SK-N-SH (cell line): ENCODE measurements around the gene FMNL2. TPM values are rescaled to one million over a fixed set of nuclear protein-coding genes. Genes with fewer than 3 reads are reported as not detected.

Source experiments
- CTCF ChIA-PET: fragments of 300-600, 350-600 bp; formaldehyde crosslinking; extraction: SDS; loops from one replicate; lab custom pipeline; 2021; lab: Yijun Ruan, JAX
- POLR2A ChIA-PET: fragments of 350-600 bp; sonication (Branson Sonifier 250); formaldehyde crosslinking; extraction: SDS; loops from one replicate; lab custom pipeline; 2020; ENCODE audit warnings: antibody characterized with exemption, inconsistent platforms; lab: Yijun Ruan, JAX
- DNase-seq: peaks from one replicate; pipeline ENCODE4 v3.0.0; 2012
- H2AFZ ChIP-seq: fragments of 200-600 bp; sonication (generic); 2 replicates; pipeline ENCODE4 v1.8.1; 2016; ENCODE audit warnings: antibody characterized with exemption, mild to moderate bottlenecking, low read depth
- H3F3A ChIP-seq: fragments of 200-600 bp; sonication (generic); replicated peaks from 2 replicates; pipeline ENCODE3; 2016; ENCODE audit warnings: antibody characterized with exemption, mild to moderate bottlenecking; ENCODE audit not compliant: insufficient read depth
- H3K27ac ChIP-seq, 2 experiments: fragments of 200-500 bp in 1 of 2; fragments of 200-600 bp in 1 of 2; sonication (Bioruptor generic) in 1 of 2; sonication (generic), shearing (Covaris generic) in 1 of 2; 2 replicates each; pipeline versions ENCODE4 v1.5.1 to v1.6.1; 2014 to 2016; ENCODE audit warnings: low read depth in 2 of 2, inconsistent platforms in 1 of 2, low read length in 1 of 2, mild to moderate bottlenecking in 1 of 2, mixed read lengths in 1 of 2
- H3K27me3 ChIP-seq: fragments of 200-600 bp; sonication (generic), shearing (Covaris generic); 2 replicates; pipeline ENCODE4 v1.6.1; 2016; ENCODE audit warnings: mixed run types; ENCODE audit not compliant: insufficient read depth
- H3K36me3 ChIP-seq, 2 experiments: fragments of 200-500 bp in 1 of 2; fragments of 200-600 bp in 1 of 2; sonication (Bioruptor generic) in 1 of 2; sonication (generic) in 1 of 2; replicated peaks in 1 of 2; 2 replicates each; pipeline versions ENCODE3 to v1.5.1; 2014 to 2016; ENCODE audit warnings: low read length in 1 of 2, mild to moderate bottlenecking in 1 of 2; ENCODE audit not compliant: insufficient read depth in 2 of 2, control insufficient read depth in 1 of 2
- H3K4me1 ChIP-seq, 2 experiments: fragments of 200-500 bp in 1 of 2; fragments of 200-600 bp in 1 of 2; sonication (Bioruptor generic) in 1 of 2; sonication (generic), shearing (Covaris generic) in 1 of 2; 2 replicates each; pipeline versions ENCODE4 v1.5.1 to v1.6.1; 2014 to 2016; ENCODE audit warnings: low read depth in 1 of 2, low read length in 1 of 2, mixed run types in 1 of 2; ENCODE audit not compliant: insufficient read depth in 2 of 2, control insufficient read depth in 1 of 2
- H3K4me2 ChIP-seq: fragments of 200-600 bp; sonication (generic), shearing (Covaris generic); 2 replicates; pipeline ENCODE4 v1.6.1; 2017; ENCODE audit warnings: mixed run types
- H3K4me3 ChIP-seq, 2 experiments: fragments of 200-500 bp in 1 of 2; fragments of 200-600 bp in 1 of 2; sonication (Bioruptor generic) in 1 of 2; sonication (generic), shearing (Covaris generic) in 1 of 2; 2 replicates each; pipeline versions ENCODE4 v1.5.1 to v1.8.1; 2014 to 2016; ENCODE audit warnings: low read depth in 2 of 2, inconsistent platforms in 1 of 2, low read length in 1 of 2, mild to moderate bottlenecking in 1 of 2, mixed read lengths in 1 of 2, moderate library complexity in 1 of 2
- H3K79me2 ChIP-seq: fragments of 200-600 bp; sonication (generic); 2 replicates; pipeline ENCODE4 v1.8.1; 2017; ENCODE audit warnings: mild to moderate bottlenecking; ENCODE audit not compliant: insufficient read depth
- H3K9ac ChIP-seq: fragments of 200-600 bp; sonication (generic); 2 replicates; pipeline ENCODE4 v1.6.1; 2017; ENCODE audit warnings: mixed run types
- H3K9me2 ChIP-seq: fragments of 200-600 bp; sonication (generic); 2 replicates; pipeline ENCODE4 v1.6.1; 2017; ENCODE audit warnings: mixed run types
- H3K9me3 ChIP-seq: fragments of 200-600 bp; sonication (generic); 2 replicates; pipeline ENCODE4 v1.6.1; 2017; ENCODE audit warnings: mixed run types, mild to moderate bottlenecking, moderate library complexity
- H4K20me1 ChIP-seq: fragments of 200-600 bp; sonication (generic); 2 replicates; pipeline ENCODE4 v1.6.1; 2017; ENCODE audit warnings: mild to moderate bottlenecking, mixed run types; ENCODE audit not compliant: insufficient read depth
- ELF1 ChIP-seq: IDR thresholded peaks from 2 replicates; pipeline ENCODE4 v1.4.0; 2012
- EP300 ChIP-seq, 2 experiments: IDR thresholded peaks; 2 replicates each; pipeline versions ENCODE4 v1.4.0 to v1.6.1; 2012; ENCODE audit warnings: borderline replicate concordance in 1 of 2, low read depth in 1 of 2, low read length in 1 of 2
- EZH2phosphoT487 ChIP-seq: fragments of 200-600 bp; sonication (generic); IDR thresholded peaks from 2 replicates; pipeline ENCODE4 v1.6.1; 2017; ENCODE audit warnings: low read depth, mixed run types, mild to moderate bottlenecking, antibody characterized with exemption, moderate library complexity, borderline replicate concordance
- FOXJ3 ChIP-seq: sonication (generic); formaldehyde crosslinking; IDR thresholded peaks from 2 replicates; pipeline ENCODE4 v1.5.1; 2020; ENCODE audit warnings: mild to moderate bottlenecking, missing genetic modification reagents
- IRF3 ChIP-seq: fragments of 150-350 bp; IDR thresholded peaks from 2 replicates; pipeline ENCODE4 v1.6.1; 2016; ENCODE audit warnings: mild to moderate bottlenecking, low read depth, low read length
- JUND ChIP-seq: IDR thresholded peaks from 2 replicates; pipeline ENCODE4 v1.4.0; 2012
- PBX3 ChIP-seq: IDR thresholded peaks from 2 replicates; pipeline ENCODE4; 2012
- RCOR1 ChIP-seq: fragments of 150-350 bp; IDR thresholded peaks from 2 replicates; pipeline ENCODE4 v1.6.1; 2017; ENCODE audit warnings: antibody characterized with exemption, low read length
- SIN3A ChIP-seq: IDR thresholded peaks from 2 replicates; pipeline ENCODE4 v1.6.1; 2012; ENCODE audit warnings: low read depth, mild to moderate bottlenecking, low read length, moderate library complexity, borderline replicate concordance
- TEAD4 ChIP-seq: IDR thresholded peaks from 2 replicates; pipeline ENCODE4 v1.4.0; 2012; ENCODE audit warnings: mild to moderate bottlenecking, borderline replicate concordance; ENCODE audit not compliant: insufficient read depth
- USF2 ChIP-seq: fragments of 150-350 bp; IDR thresholded peaks from 2 replicates; pipeline ENCODE4 v1.6.1; 2017; ENCODE audit warnings: antibody characterized with exemption, low read length, low read depth, borderline replicate concordance
- YY1 ChIP-seq: IDR thresholded peaks from 2 replicates; pipeline ENCODE4 v1.4.0; 2012; ENCODE audit warnings: low read depth, mild to moderate bottlenecking
- WGBS: methylation state at CpG from one replicate; pipeline ENCODE4 v1.1.6; 2017; ENCODE audit warnings: low lambda C conversion rate; 5-methylcytosine and 5-hydroxymethylcytosine counted together
- polyA plus RNA-seq, 3 experiments: library from polyadenylated mRNA; depleted of rRNA; stranded (reverse); fragments of >200 nt; gene quantifications; 2 replicates each; pipeline ENCODE4 v1.2.3, GENCODE V29; 2012
- TF ChIP-seq, protein P1 (sequence below): IDR thresholded peaks from 2 replicates; pipeline ENCODE4 v1.6.1; 2012; ENCODE audit warnings: mild to moderate bottlenecking, low read depth, low read length, moderate library complexity

Gene FMNL2
- polyA plus RNA-seq, 1 of the 3 experiments (the other 2 are of a cell fraction): 14.5 TPM

GRCh38 chr2:152354909-152355308 lies 19.9 kb downstream of the FMNL2 start:
- peaks cover 41% of the 10 kb centered on the region for H3K79me2 ChIP-seq
- DNase-seq: no peak
- WGBS: 61% methylated on average over 3 of the region's 3 CpGs

GRCh38 chr2:152355409-152355831 lies 20.4 kb downstream of the FMNL2 start:
- ChIA-PET POLR2A (no interaction called here), CTCF (interaction anchor here (1.0 to 3.5 kb wide), 2 partner anchors 19 to 64 kb away, joined by 3 to 13 read pairs; partner anchors contain the start of gene FMNL2)
- Histone ChIP-seq H3K27me3 (no peaks in the 10 kb centered on the region), H2AFZ (no peak overlapping the region), H3K27ac (peak overlapping the region in 1 of 2 experiments; percentile 9; a peak in 1 of 4 replicates), H3K9ac (no peak overlapping the region), H3F3A (peaks cover 17% of the 10 kb centered on the region), H3K4me2 (no peak overlapping the region), H3K9me3 (no peaks in the 10 kb centered on the region), H4K20me1 (0 out of 2 replicates have a peak, but pooled peaks cover 4% of the 10 kb centered on the region), H3K9me2 (no peaks in the 10 kb centered on the region), H3K4me1 (peaks cover 0 to 20% of the 10 kb centered on the region in 2 experiments; a peak in 2 of 4 replicates), H3K36me3 (peaks cover 0 to 2% of the 10 kb centered on the region in 2 experiments), H3K79me2 (peaks cover 37% of the 10 kb centered on the region), H3K4me3 (no peak overlapping the region)
- WGBS: 93% methylated on average over 2 of the region's 2 CpGs
- TF ChIP-seq USF2 (no peak), ELF1 (no peak), EP300 (IDR thresholded peaks at IDR 0.05; ENCODE audit: borderline replicate concordance in 1 of 2, low read depth in 1 of 2, low read length in 1 of 2) (no peak), YY1 (no peak), FOXJ3 (CRISPR knock-in tag) (no peak), EZH2phosphoT487 (no peak), SIN3A (no peak), IRF3 (no peak)
- no peak for DNase-seq

More at GRCh38 chr2:152354909-152355308, 19.9 kb downstream of the FMNL2 start:
- TF ChIP-seq PBX3 (peak; percentile 61), JUND (0 out of 2 replicates have a peak, but pooled peaks have one; percentile 15), TEAD4 (no peak), RCOR1 (no peak)
- TF ChIP-seq, protein P1, sequence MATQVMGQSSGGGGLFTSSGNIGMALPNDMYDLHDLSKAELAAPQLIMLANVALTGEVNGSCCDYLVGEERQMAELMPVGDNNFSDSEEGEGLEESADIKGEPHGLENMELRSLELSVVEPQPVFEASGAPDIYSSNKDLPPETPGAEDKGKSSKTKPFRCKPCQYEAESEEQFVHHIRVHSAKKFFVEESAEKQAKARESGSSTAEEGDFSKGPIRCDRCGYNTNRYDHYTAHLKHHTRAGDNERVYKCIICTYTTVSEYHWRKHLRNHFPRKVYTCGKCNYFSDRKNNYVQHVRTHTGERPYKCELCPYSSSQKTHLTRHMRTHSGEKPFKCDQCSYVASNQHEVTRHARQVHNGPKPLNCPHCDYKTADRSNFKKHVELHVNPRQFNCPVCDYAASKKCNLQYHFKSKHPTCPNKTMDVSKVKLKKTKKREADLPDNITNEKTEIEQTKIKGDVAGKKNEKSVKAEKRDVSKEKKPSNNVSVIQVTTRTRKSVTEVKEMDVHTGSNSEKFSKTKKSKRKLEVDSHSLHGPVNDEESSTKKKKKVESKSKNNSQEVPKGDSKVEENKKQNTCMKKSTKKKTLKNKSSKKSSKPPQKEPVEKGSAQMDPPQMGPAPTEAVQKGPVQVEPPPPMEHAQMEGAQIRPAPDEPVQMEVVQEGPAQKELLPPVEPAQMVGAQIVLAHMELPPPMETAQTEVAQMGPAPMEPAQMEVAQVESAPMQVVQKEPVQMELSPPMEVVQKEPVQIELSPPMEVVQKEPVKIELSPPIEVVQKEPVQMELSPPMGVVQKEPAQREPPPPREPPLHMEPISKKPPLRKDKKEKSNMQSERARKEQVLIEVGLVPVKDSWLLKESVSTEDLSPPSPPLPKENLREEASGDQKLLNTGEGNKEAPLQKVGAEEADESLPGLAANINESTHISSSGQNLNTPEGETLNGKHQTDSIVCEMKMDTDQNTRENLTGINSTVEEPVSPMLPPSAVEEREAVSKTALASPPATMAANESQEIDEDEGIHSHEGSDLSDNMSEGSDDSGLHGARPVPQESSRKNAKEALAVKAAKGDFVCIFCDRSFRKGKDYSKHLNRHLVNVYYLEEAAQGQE: no peak
- Histone ChIP-seq H2AFZ (no peak overlapping the region), H3K36me3 (peaks cover 0 to 2% of the 10 kb centered on the region in 2 experiments), H3K9me2 (no peaks in the 10 kb centered on the region), H3K9me3 (no peaks in the 10 kb centered on the region), H3K27me3 (no peaks in the 10 kb centered on the region), H3K4me3 (no peak overlapping the region), H3K4me1 (peaks cover 0 to 20% of the 10 kb centered on the region in 2 experiments; a peak in 2 of 4 replicates), H3F3A (peaks cover 17% of the 10 kb centered on the region), H3K9ac (no peak overlapping the region), H4K20me1 (peaks cover 9% of the 10 kb centered on the region; the same call in 1 of the 2 replicates), H3K4me2 (no peak overlapping the region; the same call in 1 of the 2 replicates), H3K27ac (peak overlapping the region in 1 of 2 experiments; percentile 9; a peak in 2 of 4 replicates)
- ChIA-PET POLR2A (no interaction called here), CTCF (interaction anchor here (1.0 to 3.5 kb wide), 2 partner anchors 19 to 65 kb away, joined by 3 to 13 read pairs; partner anchors contain the start of gene FMNL2)
